ENCODE measurements around the gene OXSM. TPM values are rescaled to one million over a fixed set of nuclear protein-coding genes. Genes with fewer than 3 reads are reported as not detected.

Gene OXSM
- total RNA-seq, 2 experiments from 2014 or later, result 18.8 to 20.9 TPM

GRCh38 chr3:25830373-25831280 is 40.7 kb downstream of the OXSM start:
- DNase-seq (no peak), ATAC-seq (no peak)
- TF ChIP-seq CTCF (IDR thresholded peaks at IDR 0.05), result no peak
- Mint-ChIP-seq H3K4me1 (ENCODE audit: low read depth) (peaks cover 9% of the 10 kb centered on the region), H3K9me3 (no peaks in the 10 kb centered on the region), H3K36me3 (ENCODE audit: low read depth) (no peaks in the 10 kb centered on the region), H3K27me3 (peaks cover 10% of the 10 kb centered on the region), H3K27ac (no peak overlapping the region), H3K4me3 (no peak overlapping the region)
- intact Hi-C loops (cut with micrococcal nuclease), result no loop called here
- POLR2A ChIA-PET, result interaction anchor here (1.0 to 1.2 kb wide), 2 partner anchors 47 to 183 kb away, joined by 3 read pairs; partner anchors contain the start of gene NGLY1
- CTCF ChIA-PET, result interaction anchor here (2.4 to 2.5 kb wide), 2 partner anchors 26 to 182 kb away, joined by 8 to 9 read pairs; no protein-coding TSS in a partner anchor

GRCh38 chr3:25831578-25831977 is 41.7 kb downstream of the OXSM start:
- H3K4me3 Mint-ChIP-seq, result no peak overlapping the region
- TF ChIP-seq CTCF (IDR thresholded peaks at IDR 0.05), result no peak
- no peaks in the 10 kb centered on the region for H3K9me3 Mint-ChIP-seq
- intact Hi-C loops (cut with micrococcal nuclease), result no loop called here
- POLR2A ChIA-PET, result interaction anchor here (1.0 kb wide), 1 partner anchor 184 kb away, joined by 3 read pairs; no protein-coding TSS in a partner anchor
- CTCF ChIA-PET, result interaction anchor here (1.0 to 2.5 kb wide), 3 partner anchors 23 to 183 kb away, joined by 4 to 9 read pairs (median 8); no protein-coding TSS in a partner anchor
- no peak for DNase-seq
- ATAC-seq, result no peak
- H3K4me1 Mint-ChIP-seq (ENCODE audit: low read depth), result peaks cover under 1% of the 10 kb centered on the region
- no peak overlapping the region for H3K27ac Mint-ChIP-seq
- peaks cover 10% of the 10 kb centered on the region for H3K27me3 Mint-ChIP-seq
- H3K36me3 Mint-ChIP-seq (ENCODE audit: low read depth), result no peaks in the 10 kb centered on the region

GRCh38 chr3:25834346-25834745 is 44.5 kb downstream of the OXSM start:
- POLR2A ChIA-PET, result no interaction called here
- TF ChIP-seq CTCF (IDR thresholded peaks at IDR 0.05), result no peak
- Mint-ChIP-seq H3K27ac (no peak overlapping the region), H3K36me3 (ENCODE audit: low read depth) (no peaks in the 10 kb centered on the region), H3K4me3 (no peak overlapping the region), H3K4me1 (ENCODE audit: low read depth) (no peaks in the 10 kb centered on the region), H3K27me3 (peaks cover 7% of the 10 kb centered on the region), H3K9me3 (no peaks in the 10 kb centered on the region)
- CTCF ChIA-PET, result no interaction called here
- ATAC-seq (no peak), DNase-seq (no peak)
- intact Hi-C loops (cut with micrococcal nuclease), result no loop called here

GRCh38 chr3:25836579-25836978 is 46.7 kb downstream of the OXSM start:
- H3K4me3 Mint-ChIP-seq, result no peak overlapping the region
- CTCF ChIA-PET, result interaction anchor here (0.7 kb wide), 1 partner anchor 232 kb away, joined by 3 read pairs; no protein-coding TSS in a partner anchor
- intact Hi-C loops (cut with micrococcal nuclease), result no loop called here
- no peaks in the 10 kb centered on the region for H3K9me3 Mint-ChIP-seq
- H3K36me3 Mint-ChIP-seq (ENCODE audit: low read depth), result no peaks in the 10 kb centered on the region
- no peak for DNase-seq
- POLR2A ChIA-PET, result no interaction called here
- no peak for TF ChIP-seq CTCF (IDR thresholded peaks at IDR 0.05)
- H3K27me3 Mint-ChIP-seq, result peaks cover 8% of the 10 kb centered on the region
- no peak overlapping the region for H3K27ac Mint-ChIP-seq
- H3K4me1 Mint-ChIP-seq (ENCODE audit: low read depth), result no peaks in the 10 kb centered on the region
- ATAC-seq, result no peak

- H3K27ac Mint-ChIP-seq, result no peak overlapping the region
- peaks cover 8% of the 10 kb centered on the region for H3K27me3 Mint-ChIP-seq
- no peaks in the 10 kb centered on the region for H3K36me3 Mint-ChIP-seq (ENCODE audit: low read depth)
- H3K9me3 Mint-ChIP-seq, result no peaks in the 10 kb centered on the region
- POLR2A ChIA-PET, result interaction anchor here (1.0 kb wide), 1 partner anchor 244 kb away, joined by 3 read pairs; no protein-coding TSS in a partner anchor
- TF ChIP-seq CTCF (IDR thresholded peaks at IDR 0.05), result no peak
- ATAC-seq (no peak), DNase-seq (no peak)
- intact Hi-C loops (cut with micrococcal nuclease), result no loop called here
- CTCF ChIA-PET, result no interaction called here
- no peak overlapping the region for H3K4me3 Mint-ChIP-seq
- no peaks in the 10 kb centered on the region for H3K4me1 Mint-ChIP-seq (ENCODE audit: low read depth)
Observed at GRCh38 chr3:25837038-25837437, 47.1 kb downstream of the OXSM start.

Data from activated CD8-positive, alpha-beta T cell treated with anti-CD3 and anti-CD28 coated beads for 36 hours (primary cell).